K562 treated with DMSO at 1 percent for 24 hours (cell line): ENCODE measurements around the gene KRTAP5-9. TPM values are rescaled to one million over a fixed set of nuclear protein-coding genes. Genes with fewer than 3 reads are reported as not detected.

ENCODE experiments used
- total RNA-seq: library from RNA; unstranded; fragments of 300-600 nt; gene quantifications from 2 replicates; pipeline ENCODE4 v1.2.3, GENCODE V29; 2022; ENCODE audit warnings: low read depth; ENCODE audit not compliant: insufficient read depth

The KRTAP5-9 gene
- 0.28 TPM in 1 of 2 replicates, not detected in the other for total RNA-seq

GRCh38 chr11:71548120-71548519, at the start of gene KRTAP5-9:
Gene KRTAP5-9, plus strand, starts transcription at chr11:71548420. Its CDS starts 238 bp downstream, at chr11:71548658.

GRCh38 chr11:71526796-71527575, 21.2 kb upstream of the KRTAP5-9 start, which contains the start of gene KRTAP5-7:
Gene KRTAP5-7, plus strand, starts transcription at chr11:71527267. Its CDS starts 34 bp downstream, at chr11:71527301.

GRCh38 chr11:71537977-71538665, 10.1 kb upstream of the KRTAP5-9 start, which contains the start of gene KRTAP5-8:
Gene KRTAP5-8, plus strand, starts transcription at chr11:71538025. Its CDS starts 31 bp downstream, at chr11:71538056.

GRCh38 chr11:71565263-71565662, 17.0 kb downstream of the KRTAP5-9 start, which contains the start of gene KRTAP5-10:
Gene KRTAP5-10, plus strand, starts transcription at chr11:71565563. Its CDS starts 25 bp downstream, at chr11:71565588.

GRCh38 chr11:71582309-71582895, 34.2 kb downstream of the KRTAP5-9 start, which contains the start of gene KRTAP5-11:
Gene KRTAP5-11, minus strand, starts transcription at chr11:71582875. Its CDS starts 38 bp downstream, at chr11:71582837.

Other genes starting within 250 kb of the KRTAP5-9 start
- 88.1 and 91.2 TPM in 2 replicates for gene DHCR7, start 100.0 kb upstream of the KRTAP5-9 start, total RNA-seq
- gene NADSYN1, start 95.2 kb upstream of the KRTAP5-9 start, total RNA-seq, result 63.1 and 75.3 TPM in 2 replicates
- not detected in 2 replicates for gene KRTAP5-7, start 21.2 kb upstream of the KRTAP5-9 start, total RNA-seq
- not detected in 2 replicates for gene KRTAP5-8, start 10.4 kb upstream of the KRTAP5-9 start, total RNA-seq
- not detected in 2 replicates for gene KRTAP5-10, start 17.1 kb downstream of the KRTAP5-9 start, total RNA-seq
- gene KRTAP5-11, start 34.5 kb downstream of the KRTAP5-9 start, total RNA-seq, result not detected in 2 replicates